GM23338 (cell line): Measurements from ENCODE around the gene PNMA1. TPM values are rescaled to one million over a fixed set of nuclear protein-coding genes. Genes with fewer than 3 reads are reported as not detected.
A peak's percentile ranks its signal among the peaks of the same experiment; 100 is the strongest.

Experiments used
- ATAC-seq: fragments of 200-7000 bp; cut with Tn5 transposase; 3 replicates; pipeline ENCODE4 v1.9.1; 2020
- DNase-seq: peaks from one replicate; pipeline ENCODE4 v3.0.0-alpha.2; 2015; ENCODE audit warnings: low spot score
- H2AFZ ChIP-seq: fragments of 200-600 bp; sonication (generic); 2 replicates; pipeline ENCODE4 v1.8.0; 2016; ENCODE audit warnings: antibody characterized with exemption, mild to moderate bottlenecking, moderate library complexity
- H3F3A ChIP-seq: fragments of 200-600 bp; sonication (generic); replicated peaks from 2 replicates; pipeline ENCODE4 v1.8.0; 2017; ENCODE audit warnings: antibody characterized with exemption, mixed run types, low read depth
- H3K27ac ChIP-seq: fragments of 200-600 bp; sonication (generic); 2 replicates; pipeline ENCODE4 v1.6.1; 2016; ENCODE audit warnings: low read depth
- H3K27me3 ChIP-seq: fragments of 200-600 bp; sonication (generic); 2 replicates; pipeline ENCODE4 v1.8.0; 2016; ENCODE audit warnings: mild to moderate bottlenecking, mixed run types, moderate library complexity; ENCODE audit not compliant: insufficient read depth
- H3K36me3 ChIP-seq: fragments of 200-600 bp; sonication (generic); 2 replicates; pipeline ENCODE4 v1.8.0; 2016; ENCODE audit warnings: mild to moderate bottlenecking; ENCODE audit not compliant: insufficient read depth
- H3K4me1 ChIP-seq: fragments of 200-600 bp; sonication (generic); 2 replicates; pipeline ENCODE4 v1.8.0; 2016; ENCODE audit warnings: mild to moderate bottlenecking, moderate library complexity; ENCODE audit not compliant: insufficient read depth
- H3K4me2 ChIP-seq: fragments of 200-600 bp; sonication (generic); 2 replicates; pipeline ENCODE4 v1.7.1; 2017; ENCODE audit warnings: mixed run types
- H3K4me3 ChIP-seq: fragments of 200-600 bp; sonication (generic); 2 replicates; pipeline ENCODE4 v1.6.1; 2016; ENCODE audit warnings: mixed run types
- H3K79me2 ChIP-seq: fragments of 200-600 bp; sonication (generic); replicated peaks from 2 replicates; pipeline ENCODE4 v1.8.0; 2017; ENCODE audit warnings: mild to moderate bottlenecking; ENCODE audit not compliant: insufficient read depth
- H3K9me2 ChIP-seq: fragments of 200-600 bp; sonication (generic); 2 replicates; pipeline ENCODE4 v1.8.0; 2017; ENCODE audit not compliant: insufficient read depth
- H4K20me1 ChIP-seq: fragments of 200-600 bp; sonication (generic); replicated peaks from 2 replicates; pipeline ENCODE4 v1.8.0; 2017; ENCODE audit warnings: mild to moderate bottlenecking; ENCODE audit not compliant: insufficient read depth
- H3K27ac Mint-ChIP-seq: 2 replicates; pipeline ENCODE4 v1.8.0; 2020; ENCODE audit warnings: inconsistent platforms, mild to moderate bottlenecking, moderate library complexity, mixed read lengths
- H3K27me3 Mint-ChIP-seq: 3 replicates; pipeline ENCODE4 v1.8.0; 2022; ENCODE audit warnings: low read depth, mild to moderate bottlenecking, moderate library complexity, mixed read lengths, inconsistent platforms; ENCODE audit not compliant: insufficient read depth, poor library complexity
- H3K36me3 Mint-ChIP-seq: 3 replicates; pipeline ENCODE4 v1.8.0; 2021; ENCODE audit warnings: low read depth, mild to moderate bottlenecking, inconsistent platforms, moderate library complexity, mixed read lengths
- H3K4me1 Mint-ChIP-seq: 3 replicates; pipeline ENCODE4 v1.8.0; 2020; ENCODE audit warnings: mild to moderate bottlenecking, inconsistent platforms, mixed read lengths
- H3K4me3 Mint-ChIP-seq: 3 replicates; pipeline ENCODE4 v1.8.0; 2021; ENCODE audit warnings: moderate library complexity, mild to moderate bottlenecking, inconsistent platforms, mixed read lengths
- H3K9me3 Mint-ChIP-seq: 3 replicates; pipeline ENCODE4 v1.8.0; 2020; ENCODE audit warnings: moderate library complexity, mild to moderate bottlenecking, inconsistent platforms, mixed read lengths
- CREB1 ChIP-seq: fragments of 250-450 bp; sonication (Bioruptor Pico); IDR thresholded peaks from 2 replicates; pipeline ENCODE4 v1.5.0; 2020; ENCODE audit warnings: low read depth, mild to moderate bottlenecking, moderate library complexity
- EZH2 ChIP-seq: fragments of 200-600 bp; sonication (generic); IDR thresholded peaks from one replicate; pipeline ENCODE4 v1.8.0; 2017; ENCODE audit warnings: antibody characterized with exemption, mild to moderate bottlenecking, low read depth; ENCODE audit not compliant: unreplicated experiment
- JUNB ChIP-seq: IDR thresholded peaks from one replicate; pipeline ENCODE4 v1.6.1; 2016; ENCODE audit warnings: antibody characterized with exemption; ENCODE audit not compliant: unreplicated experiment
- NANOG ChIP-seq: IDR thresholded peaks from 2 replicates; pipeline ENCODE4 v1.6.1; 2016; ENCODE audit warnings: antibody characterized with exemption, borderline replicate concordance
- POLR2AphosphoS5 ChIP-seq: IDR thresholded peaks from 2 replicates; pipeline ENCODE4 v1.6.1; 2016; ENCODE audit warnings: antibody characterized with exemption, low read depth
- STAT1 ChIP-seq: IDR thresholded peaks from one replicate; pipeline ENCODE4 v1.6.1; 2016; ENCODE audit warnings: antibody characterized with exemption; ENCODE audit not compliant: unreplicated experiment
- ZNF114 ChIP-seq: fragments of 250-450 bp; sonication (Bioruptor Pico); IDR thresholded peaks from 2 replicates; pipeline ENCODE4 v1.5.0; 2020; ENCODE audit warnings: mild to moderate bottlenecking, moderate library complexity
- ZNF331 ChIP-seq: fragments of 250-450 bp; sonication (Bioruptor Pico); IDR thresholded peaks from 2 replicates; pipeline ENCODE4 v1.5.0; 2020; ENCODE audit warnings: low read depth, mild to moderate bottlenecking, moderate library complexity
- polyA plus RNA-seq: library from polyadenylated mRNA; unstranded; fragments of >200 nt; fragmentation: Nextera tagmentation; extraction: Ambion mirVana; gene quantifications from 2 replicates; pipeline ENCODE4 v1.2.1, GENCODE V29; 2016
- total RNA-seq: library from RNA; depleted of rRNA; stranded (reverse); fragments of >200 nt; shearing (Covaris generic); gene quantifications from 2 replicates; pipeline ENCODE4 v1.2.3, GENCODE V29; 2014
- TF ChIP-seq, protein P1 (sequence below), 2 experiments: fragments of 200-600 bp in 1 of 2; sonication (generic) in 1 of 2; conservative IDR thresholded peaks; 2 replicates each; pipeline versions ENCODE4 v1.5.1 to v1.6.1; 2016 to 2017; ENCODE audit warnings: antibody characterized with exemption in 2 of 2, low read depth in 2 of 2, mild to moderate bottlenecking in 2 of 2, moderate library complexity in 1 of 2
- TF ChIP-seq, protein P2 (sequence below): IDR thresholded peaks from 2 replicates; pipeline ENCODE4 v1.6.1; 2016; ENCODE audit warnings: antibody characterized with exemption
- TF ChIP-seq, protein P3 (sequence below): IDR thresholded peaks from one replicate; pipeline ENCODE4 v1.6.1; 2018; ENCODE audit warnings: antibody characterized with exemption; ENCODE audit not compliant: unreplicated experiment

PNMA1 gene
- total and polyA plus RNA-seq, 2 experiments from 2014 or later = 18.2 to 32.9 TPM

DNA sequence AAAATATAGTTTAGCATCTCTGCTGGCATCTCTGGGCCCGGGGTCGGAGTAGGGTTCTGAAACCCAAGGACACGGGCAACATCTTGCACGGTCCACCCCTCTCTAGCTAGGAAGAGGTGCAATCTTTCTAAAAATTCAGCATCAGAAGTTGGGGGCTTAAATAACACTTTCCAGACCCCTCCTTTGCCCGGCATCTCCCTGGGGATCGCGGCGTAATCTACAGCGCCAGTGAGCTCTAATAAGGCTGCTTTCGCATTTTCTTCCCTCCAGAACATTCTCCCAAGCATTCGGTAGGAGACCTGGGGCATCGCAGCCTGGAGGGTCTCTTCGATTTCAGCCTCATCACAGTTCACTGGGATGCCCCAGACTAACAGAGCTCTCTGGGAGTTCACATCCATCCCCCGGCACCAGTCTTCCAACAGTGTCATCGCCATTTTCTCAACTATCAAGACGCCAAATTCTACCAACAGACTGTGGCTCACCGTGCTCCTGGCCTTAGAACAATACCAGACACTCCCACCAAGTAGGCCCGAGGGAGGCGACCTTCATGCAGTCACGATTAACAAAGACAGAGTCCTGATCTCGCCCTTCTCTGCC lies 880 bp downstream of the PNMA1 start:
- Mint-ChIP-seq H3K4me1 (peaks cover 32% of the 10 kb centered on the region), H3K9me3 (no peaks in the 10 kb centered on the region; the same call in 2 of the 3 replicates), H3K36me3 (peaks cover 11% of the 10 kb centered on the region), H3K27me3 (peaks cover 24% of the 10 kb centered on the region), H3K27ac (peak overlapping the region; percentile 97), H3K4me3 (peak overlapping the region; percentile 93)
- peak overlapping the region; percentile 97 for H3K4me3 ChIP-seq
- H3K4me2 ChIP-seq = peak overlapping the region; percentile 100
- peaks cover 34% of the 10 kb centered on the region for H3K79me2 ChIP-seq
- peaks cover 23% of the 10 kb centered on the region for H4K20me1 ChIP-seq
- peaks cover 32% of the 10 kb centered on the region for H3K4me1 ChIP-seq
- DNase-seq (no peak), ATAC-seq (no peak; the same call in 2 of the 3 replicates)
- peak overlapping the region; percentile 94; the same call in 1 of the 2 replicates for H2AFZ ChIP-seq
- TF ChIP-seq EZH2 = no peak
- no peak for TF ChIP-seq CREB1 (CRISPR knock-in tag)
- no peak for TF ChIP-seq JUNB
- TF ChIP-seq, protein P1, sequence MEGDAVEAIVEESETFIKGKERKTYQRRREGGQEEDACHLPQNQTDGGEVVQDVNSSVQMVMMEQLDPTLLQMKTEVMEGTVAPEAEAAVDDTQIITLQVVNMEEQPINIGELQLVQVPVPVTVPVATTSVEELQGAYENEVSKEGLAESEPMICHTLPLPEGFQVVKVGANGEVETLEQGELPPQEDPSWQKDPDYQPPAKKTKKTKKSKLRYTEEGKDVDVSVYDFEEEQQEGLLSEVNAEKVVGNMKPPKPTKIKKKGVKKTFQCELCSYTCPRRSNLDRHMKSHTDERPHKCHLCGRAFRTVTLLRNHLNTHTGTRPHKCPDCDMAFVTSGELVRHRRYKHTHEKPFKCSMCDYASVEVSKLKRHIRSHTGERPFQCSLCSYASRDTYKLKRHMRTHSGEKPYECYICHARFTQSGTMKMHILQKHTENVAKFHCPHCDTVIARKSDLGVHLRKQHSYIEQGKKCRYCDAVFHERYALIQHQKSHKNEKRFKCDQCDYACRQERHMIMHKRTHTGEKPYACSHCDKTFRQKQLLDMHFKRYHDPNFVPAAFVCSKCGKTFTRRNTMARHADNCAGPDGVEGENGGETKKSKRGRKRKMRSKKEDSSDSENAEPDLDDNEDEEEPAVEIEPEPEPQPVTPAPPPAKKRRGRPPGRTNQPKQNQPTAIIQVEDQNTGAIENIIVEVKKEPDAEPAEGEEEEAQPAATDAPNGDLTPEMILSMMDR (conservative IDR thresholded peaks at IDR 0.05; ENCODE audit: low read depth in 2 of 2) = no peak
- TF ChIP-seq POLR2AphosphoS5 = no peak
- TF ChIP-seq, protein P2, sequence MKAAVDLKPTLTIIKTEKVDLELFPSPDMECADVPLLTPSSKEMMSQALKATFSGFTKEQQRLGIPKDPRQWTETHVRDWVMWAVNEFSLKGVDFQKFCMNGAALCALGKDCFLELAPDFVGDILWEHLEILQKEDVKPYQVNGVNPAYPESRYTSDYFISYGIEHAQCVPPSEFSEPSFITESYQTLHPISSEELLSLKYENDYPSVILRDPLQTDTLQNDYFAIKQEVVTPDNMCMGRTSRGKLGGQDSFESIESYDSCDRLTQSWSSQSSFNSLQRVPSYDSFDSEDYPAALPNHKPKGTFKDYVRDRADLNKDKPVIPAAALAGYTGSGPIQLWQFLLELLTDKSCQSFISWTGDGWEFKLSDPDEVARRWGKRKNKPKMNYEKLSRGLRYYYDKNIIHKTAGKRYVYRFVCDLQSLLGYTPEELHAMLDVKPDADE = no peak
- TF ChIP-seq STAT1 = no peak
- TF ChIP-seq ZNF114 (CRISPR knock-in tag) = no peak
- TF ChIP-seq ZNF331 (CRISPR knock-in tag) = no peak
- TF ChIP-seq, protein P3, sequence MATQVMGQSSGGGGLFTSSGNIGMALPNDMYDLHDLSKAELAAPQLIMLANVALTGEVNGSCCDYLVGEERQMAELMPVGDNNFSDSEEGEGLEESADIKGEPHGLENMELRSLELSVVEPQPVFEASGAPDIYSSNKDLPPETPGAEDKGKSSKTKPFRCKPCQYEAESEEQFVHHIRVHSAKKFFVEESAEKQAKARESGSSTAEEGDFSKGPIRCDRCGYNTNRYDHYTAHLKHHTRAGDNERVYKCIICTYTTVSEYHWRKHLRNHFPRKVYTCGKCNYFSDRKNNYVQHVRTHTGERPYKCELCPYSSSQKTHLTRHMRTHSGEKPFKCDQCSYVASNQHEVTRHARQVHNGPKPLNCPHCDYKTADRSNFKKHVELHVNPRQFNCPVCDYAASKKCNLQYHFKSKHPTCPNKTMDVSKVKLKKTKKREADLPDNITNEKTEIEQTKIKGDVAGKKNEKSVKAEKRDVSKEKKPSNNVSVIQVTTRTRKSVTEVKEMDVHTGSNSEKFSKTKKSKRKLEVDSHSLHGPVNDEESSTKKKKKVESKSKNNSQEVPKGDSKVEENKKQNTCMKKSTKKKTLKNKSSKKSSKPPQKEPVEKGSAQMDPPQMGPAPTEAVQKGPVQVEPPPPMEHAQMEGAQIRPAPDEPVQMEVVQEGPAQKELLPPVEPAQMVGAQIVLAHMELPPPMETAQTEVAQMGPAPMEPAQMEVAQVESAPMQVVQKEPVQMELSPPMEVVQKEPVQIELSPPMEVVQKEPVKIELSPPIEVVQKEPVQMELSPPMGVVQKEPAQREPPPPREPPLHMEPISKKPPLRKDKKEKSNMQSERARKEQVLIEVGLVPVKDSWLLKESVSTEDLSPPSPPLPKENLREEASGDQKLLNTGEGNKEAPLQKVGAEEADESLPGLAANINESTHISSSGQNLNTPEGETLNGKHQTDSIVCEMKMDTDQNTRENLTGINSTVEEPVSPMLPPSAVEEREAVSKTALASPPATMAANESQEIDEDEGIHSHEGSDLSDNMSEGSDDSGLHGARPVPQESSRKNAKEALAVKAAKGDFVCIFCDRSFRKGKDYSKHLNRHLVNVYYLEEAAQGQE = no peak
- TF ChIP-seq NANOG = no peak
- no peaks in the 10 kb centered on the region for H3K36me3 ChIP-seq
- H3K27ac ChIP-seq = peak overlapping the region; percentile 69; the same call in 1 of the 2 replicates
- peaks cover 18% of the 10 kb centered on the region; the same call in 1 of the 2 replicates for H3K27me3 ChIP-seq
- H3K9me2 ChIP-seq = no peaks in the 10 kb centered on the region
- H3F3A ChIP-seq = peaks cover 17% of the 10 kb centered on the region; the same call in 1 of the 2 replicates
